Activated CD4-positive, CD25-positive, alpha-beta regulatory T cell treated with anti-CD3 and anti-CD28 coated beads, Interleukin-2, amount 50 U/mL, for 24 hours (primary cell): ENCODE data around the gene GID8.

ENCODE experiments used
- ATAC-seq, 2 donors: fragments of 150-1000 bp; cut with Tn5 transposase; one replicate each; pipeline ENCODE4 v1.10.0; 2021; ENCODE audit warnings: mild to moderate bottlenecking in 1 of 2, moderate library complexity in 1 of 2

The GID8 gene

DNA sequence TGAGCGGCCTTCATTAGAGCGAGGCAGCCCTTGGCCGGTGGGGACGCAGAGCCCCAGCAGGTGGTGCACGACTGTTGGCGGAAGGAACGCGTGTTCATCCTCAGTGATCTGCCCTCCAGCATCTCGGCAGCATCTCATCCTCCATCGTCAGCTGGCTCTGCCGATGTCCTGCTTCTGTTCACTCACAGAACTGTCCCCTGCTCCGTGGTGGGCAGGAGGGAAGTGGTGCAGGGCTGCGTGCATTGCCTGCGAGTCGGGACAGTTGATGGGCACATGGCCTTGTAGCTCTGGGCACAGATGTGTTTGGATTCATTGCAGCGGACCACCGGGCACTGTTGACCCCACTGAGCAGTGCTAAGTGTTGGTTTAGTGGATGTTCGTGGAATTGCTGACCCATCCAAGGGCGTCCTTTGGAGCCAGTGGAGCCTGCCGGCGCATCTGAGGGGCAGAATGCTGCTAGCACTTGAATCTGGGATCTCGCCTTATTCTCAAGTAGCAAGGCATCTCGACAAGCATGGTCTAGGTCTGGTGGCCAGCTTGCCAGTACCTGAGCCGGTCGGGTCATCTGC, 7.9 kb downstream of the GID8 start:
- ATAC-seq: no peak

DNA sequence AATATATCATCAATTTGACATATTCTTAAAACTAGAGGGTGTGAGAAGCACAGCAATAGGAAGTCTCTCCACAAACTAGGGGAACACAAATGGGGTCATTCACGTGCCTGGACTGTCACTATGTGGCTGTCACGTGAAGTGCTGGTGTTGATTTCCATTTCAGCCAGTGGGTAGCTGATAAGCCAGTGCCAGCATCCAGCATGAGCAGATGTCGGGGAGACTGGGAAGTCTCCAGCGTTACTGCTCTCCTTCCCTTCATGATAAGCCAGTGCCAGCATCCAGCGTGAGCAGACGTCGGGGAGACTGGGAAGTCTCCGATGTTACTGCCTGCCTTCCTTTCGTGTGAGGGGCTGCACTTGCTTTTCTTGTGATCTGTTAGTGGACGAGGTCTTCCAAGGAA, 9.0 kb downstream of the GID8 start:
- no peak for ATAC-seq

- no peak for ATAC-seq
Observed at GRCh38 chr20:62947532-62948300, 9.8 kb downstream of the GID8 start.

DNA sequence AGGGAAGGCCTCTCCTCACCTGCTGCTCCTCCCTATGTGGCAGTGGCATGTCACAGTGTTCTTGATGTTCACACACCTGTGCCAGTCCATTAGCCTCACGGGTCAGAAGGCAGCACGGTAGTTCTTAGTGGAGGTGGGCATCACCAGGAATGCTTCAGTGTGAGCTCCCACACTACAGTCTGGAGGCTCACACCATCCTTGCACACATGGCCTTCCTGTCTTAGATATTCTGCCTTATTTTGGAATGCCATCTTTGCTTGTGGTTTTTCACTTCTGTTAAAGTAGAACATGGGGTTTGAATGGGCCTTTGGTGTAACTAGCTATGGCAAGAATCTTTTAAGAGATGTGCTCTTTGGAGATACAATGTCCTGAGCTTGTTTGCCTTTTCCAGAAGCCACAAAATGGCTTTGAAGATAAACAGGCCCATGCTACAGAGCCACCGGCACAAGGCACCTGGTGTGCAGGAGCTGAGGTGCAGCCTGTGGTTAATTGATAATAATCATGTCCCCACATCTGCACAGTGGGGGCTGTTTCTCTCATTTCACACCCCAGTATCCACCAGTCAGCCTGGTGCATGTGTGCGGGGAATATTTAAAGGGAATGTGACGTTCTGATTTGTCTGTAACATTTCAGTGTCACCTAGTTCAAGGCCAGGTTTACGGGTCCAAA, 11.3 kb downstream of the GID8 start:
- ATAC-seq: no peak

DNA sequence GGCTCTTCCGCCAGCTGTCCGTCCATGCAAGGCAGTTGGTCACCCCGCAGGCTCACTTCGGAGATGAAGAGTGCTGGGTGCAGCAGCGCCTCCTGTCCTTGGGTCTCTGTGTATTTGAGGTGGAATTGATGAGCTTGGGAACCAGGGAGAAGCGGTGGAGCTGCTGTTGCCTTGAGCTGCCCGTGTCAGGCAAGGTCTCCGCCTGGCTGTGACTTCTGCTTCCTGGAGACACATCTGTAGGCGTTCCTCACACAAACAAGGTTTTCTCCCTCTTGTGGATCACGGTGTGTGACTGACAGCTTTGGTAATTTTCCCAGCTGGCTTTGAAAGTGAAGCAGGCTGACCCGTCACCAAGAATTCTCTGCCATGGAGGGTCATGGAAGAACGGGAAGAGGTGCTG, 12.0 kb downstream of the GID8 start:
- ATAC-seq: no peak

DNA sequence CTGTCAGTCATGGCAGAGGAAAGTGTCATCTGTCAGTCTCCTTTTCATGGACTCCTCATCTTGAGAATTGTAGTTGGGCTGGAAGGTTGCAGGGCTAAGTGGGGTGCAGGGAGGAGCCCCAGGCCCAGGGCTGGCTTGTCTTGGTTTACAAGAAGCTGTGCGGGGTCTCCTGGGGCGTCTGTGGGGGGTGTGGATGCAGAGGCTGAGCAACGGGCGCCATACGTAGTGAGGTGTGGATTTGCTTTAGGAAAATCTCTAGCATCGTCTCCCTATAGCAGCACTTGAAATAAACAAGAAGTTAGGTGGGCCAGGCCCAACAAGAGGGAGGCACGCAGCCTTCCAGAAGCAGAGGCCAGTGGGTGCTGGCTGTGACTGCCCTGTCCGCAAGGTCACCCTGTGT, 12.8 kb downstream of the GID8 start:
- no peak for ATAC-seq

- no peak for ATAC-seq
Observed at GRCh38 chr20:62951143-62951895, 13.4 kb downstream of the GID8 start.

- ATAC-seq: no peak
Observed at GRCh38 chr20:62951896-62952372, 14.0 kb downstream of the GID8 start.

GRCh38 chr20:62952373-62952967, 14.5 kb downstream of the GID8 start, which contains the start of gene SLC17A9:
Gene SLC17A9 (plus strand): TSS chr20:62952709. CDS start chr20:62952831, 122 bp downstream.
- peak; percentile 60 to 69 for ATAC-seq

GRCh38 chr20:62952968-62953838, 15.3 kb downstream of the GID8 start:
- no peak for ATAC-seq

DNA sequence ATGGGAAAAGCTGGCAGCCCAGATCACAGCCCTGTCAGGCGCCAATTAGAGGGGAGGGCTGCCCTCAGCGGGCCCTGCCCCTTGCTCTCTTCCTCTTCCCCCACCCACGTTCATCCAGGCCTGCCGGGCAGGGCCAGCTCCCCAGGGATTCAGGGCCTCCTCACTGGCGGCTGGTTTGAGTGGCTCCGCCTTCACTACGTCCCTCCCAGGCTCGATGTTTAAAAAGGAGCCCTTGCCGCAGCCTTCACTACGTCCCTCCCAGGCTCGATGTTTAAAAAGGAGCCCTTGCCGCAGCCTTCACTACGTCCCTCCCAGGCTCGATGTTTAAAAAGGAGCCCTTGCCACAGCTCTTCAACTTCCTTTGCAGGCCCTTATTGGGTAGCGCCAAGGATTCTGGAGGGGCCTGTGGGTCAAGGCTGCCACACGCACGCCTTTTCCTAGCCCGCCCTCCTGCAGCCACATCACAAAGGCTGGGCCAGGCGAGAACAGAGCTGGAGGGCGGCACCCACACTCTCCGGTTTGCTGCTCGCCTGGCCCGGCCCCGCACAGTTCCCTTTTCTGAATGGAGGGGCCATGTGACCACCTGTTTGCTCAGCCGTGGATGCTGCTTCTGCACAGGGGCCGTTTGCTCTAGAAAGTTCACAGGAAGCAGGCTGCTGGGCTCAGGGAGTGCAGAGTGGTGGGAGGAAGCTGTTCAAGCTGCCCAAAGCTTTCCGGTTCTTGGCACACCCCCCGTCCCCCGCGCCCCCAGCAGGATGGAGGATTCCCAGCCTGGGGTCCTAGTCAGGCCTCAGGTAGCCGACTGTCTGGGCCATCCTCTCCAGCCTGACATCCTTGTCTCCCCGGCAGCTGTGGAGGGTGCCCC, 16.1 kb downstream of the GID8 start:
- ATAC-seq: peak; percentile 76 to 78

DNA sequence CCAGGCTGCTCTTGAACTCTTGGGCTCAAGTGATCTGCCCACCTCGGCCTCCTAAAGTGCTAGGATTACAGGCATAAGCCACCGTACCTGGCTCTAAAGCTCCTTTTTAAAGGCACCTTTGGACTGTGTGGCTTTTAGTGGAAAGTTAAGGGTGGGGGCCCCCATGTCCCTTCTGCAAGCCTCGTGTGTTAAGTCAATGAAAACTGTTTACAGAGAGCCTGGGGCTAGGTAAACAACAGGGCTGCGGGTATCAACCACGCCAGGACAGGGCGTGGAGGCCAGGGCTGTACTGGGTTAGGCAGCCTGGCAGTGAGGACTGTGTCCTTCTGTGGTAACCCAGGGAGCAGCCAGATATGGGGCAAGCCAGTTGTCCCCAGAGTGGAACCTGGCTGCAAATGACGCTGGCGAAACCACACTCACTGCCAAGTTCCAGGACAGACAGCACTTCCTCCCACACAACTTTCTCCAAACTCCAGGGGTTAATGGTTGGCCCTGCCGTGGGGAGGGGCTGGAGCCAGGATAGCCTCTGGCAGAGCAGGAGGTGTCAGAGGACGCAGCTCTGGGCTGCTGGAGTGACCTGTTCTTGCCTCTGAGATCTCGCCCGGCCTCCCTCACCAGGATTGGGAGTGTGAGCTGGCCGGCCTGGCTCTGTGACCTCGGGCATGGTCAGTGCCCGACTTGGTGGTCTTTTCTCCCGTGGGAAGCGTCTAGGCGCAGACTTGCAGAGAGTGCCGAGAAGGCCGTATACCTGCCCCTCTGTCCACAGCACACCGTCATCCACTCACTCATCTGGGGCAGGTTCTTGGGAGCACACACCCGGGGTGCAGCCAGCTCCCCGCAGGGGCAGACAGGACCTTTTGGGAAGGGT, 17.8 kb downstream of the GID8 start:
- no peak for ATAC-seq

- ATAC-seq: no peak
Observed at GRCh38 chr20:62956387-62957135, 18.6 kb downstream of the GID8 start.

DNA sequence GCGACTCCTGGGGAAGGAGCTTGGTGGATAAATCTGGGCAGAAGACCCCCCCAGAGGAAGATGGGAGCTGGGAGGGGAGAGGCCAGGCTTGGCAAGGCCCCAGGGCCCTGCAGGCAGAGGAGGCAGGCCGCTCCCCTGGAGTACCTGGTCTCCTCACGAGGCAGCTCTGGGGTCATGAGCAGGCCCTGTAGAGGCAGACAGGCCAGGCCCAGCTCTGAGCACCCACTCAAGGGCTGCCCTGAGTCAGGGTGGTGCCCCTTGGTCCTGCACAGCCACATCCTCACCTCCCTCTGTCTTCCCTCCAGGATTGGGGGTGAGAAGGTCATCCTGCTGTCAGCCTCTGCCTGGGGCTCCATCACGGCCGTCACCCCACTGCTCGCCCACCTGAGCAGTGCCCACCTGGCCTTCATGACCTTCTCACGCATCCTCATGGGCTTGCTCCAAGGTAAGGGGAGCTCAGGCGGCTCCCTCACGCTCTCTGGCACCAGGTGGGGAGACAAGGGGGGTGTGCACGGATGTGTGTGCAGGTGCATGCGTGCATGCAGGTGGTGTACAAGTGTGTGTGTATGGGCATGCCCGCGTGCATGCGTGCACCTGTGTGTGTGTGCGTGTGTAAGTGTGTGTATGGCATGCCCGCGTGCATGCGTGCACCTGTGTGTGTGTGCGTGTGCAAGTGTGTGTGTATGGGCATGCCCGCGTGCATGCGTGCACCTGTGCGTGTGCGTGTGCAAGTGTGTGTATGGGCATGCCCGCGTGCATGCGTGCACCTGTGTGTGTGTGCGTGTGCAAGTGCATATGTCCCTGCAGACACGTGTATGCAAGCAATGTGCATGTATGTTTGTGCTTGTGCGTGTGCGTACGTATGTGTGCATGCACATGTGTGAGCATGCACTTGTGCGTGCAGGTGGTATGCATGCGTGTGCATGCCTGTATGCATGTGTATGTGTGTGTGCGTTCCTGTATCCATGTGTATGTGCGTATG, 19.5 kb downstream of the GID8 start:
- ATAC-seq: no peak

DNA sequence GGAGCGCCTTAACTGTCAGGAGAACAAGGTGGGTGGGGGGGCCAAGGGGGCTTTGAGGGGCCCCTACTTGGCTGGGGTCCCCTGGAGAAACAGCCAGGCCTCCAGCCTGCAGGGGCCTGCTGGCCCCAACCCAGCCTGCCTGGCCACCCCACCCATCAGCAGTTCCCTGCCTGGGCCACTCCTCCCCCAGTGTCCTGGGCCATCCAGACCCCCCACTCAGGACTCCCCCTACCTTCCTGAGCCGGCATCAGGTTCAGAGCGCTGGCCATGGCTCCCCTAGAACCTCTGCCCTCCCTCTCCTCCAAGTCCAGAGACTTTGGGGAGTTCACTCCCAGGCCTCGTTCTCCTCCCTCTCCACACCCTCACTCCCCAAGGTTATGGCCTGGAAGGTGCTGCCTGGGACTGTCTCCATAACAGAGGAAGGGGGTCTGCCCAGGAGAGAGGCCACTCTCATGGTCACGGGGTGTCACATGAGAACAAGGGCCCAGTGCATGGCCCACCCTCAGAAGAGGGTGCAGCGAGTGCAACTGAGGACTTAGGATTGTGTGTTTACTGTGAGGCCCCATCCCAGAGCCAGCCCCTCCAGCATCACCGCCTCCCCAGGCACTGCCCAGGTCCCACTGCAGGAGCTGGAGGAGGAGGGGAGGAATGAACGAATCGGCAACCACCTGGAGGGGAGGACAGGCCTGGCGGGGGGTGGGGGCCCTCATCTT, 20.6 kb downstream of the GID8 start:
- no peak for ATAC-seq

DNA sequence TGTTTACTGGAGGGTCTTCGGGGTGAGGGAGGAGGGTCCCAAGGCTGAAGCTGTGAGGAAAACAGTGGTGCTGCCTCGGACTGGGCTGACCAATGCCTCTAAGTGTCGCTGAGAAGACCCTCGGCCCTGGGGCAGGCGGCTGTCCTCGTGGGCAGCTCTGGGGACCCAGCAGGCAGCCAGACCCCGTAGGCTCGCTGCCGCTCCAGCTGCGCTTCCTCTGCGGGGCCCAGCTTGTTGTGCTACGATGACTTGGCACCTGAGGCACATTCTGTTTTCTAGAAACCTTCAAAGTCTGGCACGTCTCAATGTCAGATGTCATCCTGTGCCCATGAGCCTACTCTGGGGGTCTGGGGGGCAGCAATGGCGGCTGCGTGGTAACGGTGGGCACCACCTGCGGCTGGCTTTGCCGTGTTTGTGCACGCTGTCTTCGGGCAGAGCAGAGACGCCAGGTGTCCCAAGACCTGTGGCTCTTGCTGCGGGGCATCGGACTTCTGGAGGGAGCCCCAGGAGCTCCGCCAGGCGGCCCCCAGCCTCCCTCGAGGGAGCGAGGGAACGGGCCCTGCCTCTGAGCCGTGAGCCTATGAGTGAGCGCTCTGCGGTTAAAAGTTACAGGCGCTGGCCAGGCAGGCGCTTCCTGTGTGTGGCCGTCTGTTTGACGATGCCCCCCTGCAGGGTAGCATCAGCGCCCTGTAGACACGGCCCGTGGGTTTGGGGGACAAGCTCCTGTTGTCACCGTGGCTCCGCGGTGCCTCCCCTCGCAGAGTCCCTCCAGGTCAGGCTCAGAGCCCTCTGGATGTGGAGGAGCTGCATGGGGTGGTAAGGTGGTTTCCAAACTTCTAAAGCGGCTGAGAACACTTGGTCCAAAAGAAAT, 21.4 kb downstream of the GID8 start:
- peak in 1 of 2 donors; percentile 50 for ATAC-seq
